Measurements from ENCODE around the gene DNAJA1.

- TF ChIP-seq GATA3 (IDR thresholded peaks at IDR 0.05; ENCODE audit: low read depth, low read length), result no peak
- TF ChIP-seq GATA2 (IDR thresholded peaks at IDR 0.05; ENCODE audit: low read depth, low read length), result no peak
Observed at GRCh38 chr9:33024966-33025571, at the start of gene DNAJA1.

All from SH-SY5Y (cell line).